Hematopoietic multipotent progenitor cell treated with erythropoietin and hydrocortisone succinate and interleukin-3 and kit ligand, for 8 days (in vitro differentiated cells): ENCODE measurements around the gene PITPNC1.
"Not testable (repeated sequence)": the region's sequence is repeated elsewhere in the genome, so short reads cannot be mapped to it uniquely, and the experiment has no call there.

Source experiments
- DNase-seq: peaks from one replicate; pipeline ENCODE4 v3.0.0-alpha.2; 2015

Gene PITPNC1

DNA sequence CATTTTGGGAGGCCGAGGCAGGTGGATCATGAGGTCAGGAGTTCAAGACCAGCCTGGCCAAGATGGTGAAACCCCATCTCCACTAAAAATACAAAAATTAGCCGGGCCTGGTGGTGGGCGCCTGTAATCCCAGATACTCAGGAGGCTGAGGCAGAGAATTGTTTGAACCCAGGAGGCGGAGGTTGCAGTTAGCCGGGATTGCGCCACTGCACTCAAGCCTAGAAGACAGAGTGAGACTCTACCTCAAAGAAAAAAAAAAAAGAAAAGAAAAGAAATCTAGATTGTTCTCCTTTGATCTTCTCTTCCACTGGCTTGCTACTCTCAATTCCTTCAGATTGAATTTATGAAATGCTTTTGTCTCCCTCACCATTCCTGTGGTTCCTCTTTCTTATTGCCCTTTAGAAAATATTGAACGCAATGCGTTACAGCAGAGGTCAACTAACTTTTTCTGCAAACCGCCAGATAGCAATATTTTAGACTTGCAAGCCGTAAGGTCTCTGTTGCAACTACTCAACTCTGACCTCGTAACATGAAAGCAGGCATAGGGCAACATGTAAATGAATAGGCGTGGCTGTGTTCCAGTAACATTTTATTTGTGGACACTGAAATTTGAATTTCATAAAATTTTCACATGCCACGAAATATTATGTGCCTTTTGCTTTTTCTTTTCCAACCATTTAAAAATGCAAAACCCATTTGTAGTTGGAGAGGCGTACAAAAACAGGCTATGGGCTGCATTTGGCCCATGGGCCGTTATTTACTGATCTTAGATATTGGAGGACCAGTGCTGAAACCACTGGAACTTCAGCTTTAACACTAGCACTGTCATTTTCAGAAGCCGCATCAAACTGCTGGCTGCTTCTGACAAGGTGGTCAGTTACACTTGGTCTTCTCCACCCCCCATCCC lies 24.8 kb downstream of the PITPNC1 start:
- DNase-seq: no peak

DNA sequence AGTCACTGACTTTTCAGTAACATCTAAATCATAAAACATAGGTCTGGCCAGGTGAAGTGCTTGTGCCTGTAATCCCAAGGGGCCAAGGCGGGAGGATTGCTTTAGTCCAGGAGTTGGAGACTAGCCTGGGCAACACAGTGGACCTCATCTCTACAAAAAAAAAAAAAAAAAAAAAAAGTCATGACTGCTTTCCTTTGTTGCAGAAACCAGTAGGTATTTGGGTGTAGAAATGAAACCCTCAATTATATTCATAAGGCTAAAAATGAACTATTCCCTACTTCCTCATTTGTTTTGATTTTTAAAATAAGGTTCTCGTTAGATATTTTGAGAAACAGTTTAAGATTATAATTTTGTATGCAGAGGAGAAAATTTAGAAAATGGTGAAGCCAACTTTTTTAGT lies 26.0 kb downstream of the PITPNC1 start:
- no peak for DNase-seq

DNA sequence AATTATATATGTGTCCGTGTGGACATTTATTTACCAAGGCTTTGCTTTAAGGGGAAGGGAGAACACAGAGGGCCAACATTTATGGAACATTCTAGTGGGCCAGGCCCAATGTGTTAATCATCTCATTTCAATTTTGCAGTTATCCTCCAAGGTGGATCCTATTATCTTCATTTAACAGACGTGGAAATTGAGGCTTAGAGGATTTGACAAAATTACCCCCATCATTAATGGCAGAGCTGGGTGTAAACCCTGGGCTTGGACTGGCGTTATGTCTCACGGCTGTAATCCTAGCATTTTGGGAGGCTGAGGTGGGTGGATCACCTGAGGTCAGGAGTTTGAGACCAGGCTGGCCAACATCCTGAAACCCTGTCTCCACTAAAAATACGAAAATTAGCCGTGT lies 26.4 kb downstream of the PITPNC1 start:
- no peak for DNase-seq

DNA sequence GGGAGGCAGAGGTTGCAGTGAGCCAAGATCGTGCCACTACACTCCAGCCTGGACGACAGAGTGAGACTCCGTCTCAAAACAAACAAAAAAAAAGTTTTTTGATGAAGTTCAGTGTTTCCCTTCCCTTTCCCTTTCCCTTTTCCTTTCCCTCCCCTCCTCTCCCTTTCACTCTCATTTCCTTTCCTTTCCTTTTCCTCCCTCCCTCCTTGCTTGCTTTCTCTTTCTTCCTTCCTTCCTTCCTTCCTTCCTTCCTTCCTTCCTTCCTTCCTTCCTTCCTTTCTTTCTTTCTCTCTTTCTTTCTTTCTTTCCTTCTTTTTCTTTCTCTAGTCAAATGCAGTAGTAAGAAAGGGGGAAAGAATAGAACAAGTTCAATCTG lies 31.4 kb downstream of the PITPNC1 start:
- DNase-seq: not testable (repeated sequence)

DNA sequence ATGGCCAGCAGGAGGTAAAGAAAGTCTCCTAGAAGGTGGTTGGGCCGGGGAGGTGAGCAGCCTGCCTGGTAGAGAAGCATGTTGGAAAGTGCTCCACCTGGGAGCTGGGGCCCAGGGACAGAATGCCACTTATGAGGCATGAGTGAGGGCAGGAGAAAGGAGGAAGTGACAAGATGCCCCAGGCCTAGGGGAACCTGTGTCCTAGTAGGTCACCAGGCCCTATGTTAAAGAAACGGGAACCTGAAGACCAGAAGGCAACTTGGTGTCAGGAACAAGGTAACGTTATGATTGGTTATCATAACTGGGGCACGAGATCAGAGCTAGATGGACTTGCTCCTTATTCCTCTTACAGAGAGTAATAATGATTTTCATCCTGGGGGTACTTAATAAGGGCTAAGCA lies 34.3 kb downstream of the PITPNC1 start:
- no peak for DNase-seq

DNA sequence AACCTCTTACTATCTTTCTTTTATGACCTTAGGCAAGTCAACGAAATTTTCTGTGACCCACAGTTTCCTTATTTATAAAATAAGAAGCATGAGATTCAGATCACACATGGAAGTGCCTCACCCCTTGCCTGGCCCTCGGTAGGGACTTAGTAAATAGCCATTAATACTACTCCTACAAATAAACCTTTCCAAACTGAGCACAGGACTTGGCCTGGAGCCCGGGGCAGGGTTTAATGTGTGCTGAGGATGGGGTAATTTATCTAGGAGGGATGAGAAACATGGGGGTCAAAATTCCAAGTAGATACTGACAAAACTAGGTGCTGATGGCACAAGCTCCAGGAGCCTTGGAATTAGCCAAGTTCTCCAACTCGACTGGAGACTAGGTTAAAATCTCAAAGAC lies 35.0 kb downstream of the PITPNC1 start:
- no peak for DNase-seq

DNA sequence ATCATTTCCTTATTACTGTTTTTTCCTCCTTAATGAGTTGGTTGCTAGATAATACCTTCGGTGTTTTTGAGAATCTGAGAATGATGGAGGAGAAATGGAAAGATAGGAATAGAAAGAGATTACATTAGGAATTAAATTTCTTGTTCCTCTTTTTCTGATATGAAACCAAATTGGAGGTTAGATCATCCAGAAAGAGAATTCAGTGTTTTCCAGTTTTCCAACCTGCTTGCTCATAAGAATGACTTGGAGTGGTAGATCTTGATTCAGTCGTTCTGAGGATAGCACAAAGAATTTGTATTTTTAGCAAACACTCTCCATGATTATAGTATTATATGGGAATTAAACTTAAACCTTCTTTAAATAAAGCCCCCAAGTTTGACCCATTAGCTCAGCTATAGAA lies 35.9 kb downstream of the PITPNC1 start:
- DNase-seq: no peak

DNA sequence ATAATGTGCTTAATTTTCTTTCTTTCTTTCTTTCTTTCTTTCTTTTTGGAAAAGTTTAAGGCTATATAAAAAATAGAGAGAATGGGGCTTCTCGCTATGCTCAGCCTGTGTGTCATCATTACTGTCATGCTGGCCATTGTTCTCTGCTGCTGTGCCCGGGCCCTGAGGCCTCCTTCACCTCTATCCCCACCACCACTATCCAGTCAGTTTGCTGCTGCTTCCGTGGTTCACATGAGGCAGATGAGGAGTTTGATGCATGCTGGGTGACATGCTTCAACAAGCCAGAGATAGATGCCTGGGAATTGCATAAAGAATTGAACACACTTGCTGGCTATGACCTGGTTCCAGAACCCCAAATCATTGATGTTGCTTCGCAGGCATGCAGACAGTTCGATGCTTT lies 36.3 kb downstream of the PITPNC1 start:
- DNase-seq: no peak

DNA sequence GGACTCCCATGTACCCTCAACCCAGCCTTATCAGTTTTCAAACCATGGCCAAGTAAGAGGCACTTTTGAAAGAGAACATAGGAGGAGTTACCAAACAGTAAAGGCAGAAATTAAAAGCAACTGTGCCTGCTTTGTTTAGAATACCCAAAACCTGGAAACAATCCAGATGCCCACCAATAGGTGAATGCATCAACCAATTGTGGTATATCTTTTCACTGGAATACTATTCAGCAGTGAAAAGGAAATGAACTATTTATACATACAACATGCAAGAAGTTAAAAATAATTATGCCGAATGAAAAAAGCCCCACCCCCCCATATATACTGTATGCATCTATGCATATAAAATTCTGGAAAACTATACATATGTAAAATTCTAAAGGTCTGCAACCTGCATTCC lies 37.0 kb downstream of the PITPNC1 start:
- no peak for DNase-seq

DNA sequence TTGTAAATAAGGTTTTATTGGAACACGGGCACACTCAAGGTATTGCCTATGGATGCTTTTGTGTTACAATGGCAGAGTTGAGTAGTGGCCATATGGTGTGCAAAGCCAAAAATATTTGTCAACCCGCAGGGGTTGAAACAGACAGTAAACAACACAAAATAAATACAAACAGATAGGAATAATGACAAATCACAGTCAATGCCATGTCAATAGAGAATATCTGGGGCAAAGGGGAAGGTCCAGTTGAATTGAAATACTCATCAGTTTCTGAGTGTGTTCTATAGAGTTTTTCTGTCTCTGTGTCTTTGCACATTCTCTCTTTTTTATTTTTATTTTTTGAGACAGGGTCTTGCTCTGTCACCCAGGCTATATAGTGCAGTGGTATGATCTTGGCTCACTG lies 37.5 kb downstream of the PITPNC1 start:
- no peak for DNase-seq

DNA sequence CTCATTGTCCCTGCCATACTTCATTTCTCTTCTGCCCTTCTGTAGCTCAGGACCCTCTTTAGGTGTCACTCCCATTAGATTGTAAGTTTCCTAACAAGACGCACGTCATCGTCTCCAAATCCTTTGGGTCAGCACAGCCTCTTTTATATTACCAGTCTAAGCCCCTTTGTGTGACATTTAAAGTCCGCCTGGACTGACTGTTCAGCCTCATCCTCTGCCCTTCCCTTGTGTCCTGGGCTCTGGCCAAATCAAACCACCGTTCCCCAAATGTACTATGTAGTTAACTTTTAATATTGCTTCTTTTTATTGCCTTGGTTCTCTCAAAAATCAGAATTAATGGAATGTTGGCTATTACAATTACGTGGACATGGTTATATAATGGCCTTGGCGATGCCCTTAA lies 38.2 kb downstream of the PITPNC1 start:
- no peak for DNase-seq

DNA sequence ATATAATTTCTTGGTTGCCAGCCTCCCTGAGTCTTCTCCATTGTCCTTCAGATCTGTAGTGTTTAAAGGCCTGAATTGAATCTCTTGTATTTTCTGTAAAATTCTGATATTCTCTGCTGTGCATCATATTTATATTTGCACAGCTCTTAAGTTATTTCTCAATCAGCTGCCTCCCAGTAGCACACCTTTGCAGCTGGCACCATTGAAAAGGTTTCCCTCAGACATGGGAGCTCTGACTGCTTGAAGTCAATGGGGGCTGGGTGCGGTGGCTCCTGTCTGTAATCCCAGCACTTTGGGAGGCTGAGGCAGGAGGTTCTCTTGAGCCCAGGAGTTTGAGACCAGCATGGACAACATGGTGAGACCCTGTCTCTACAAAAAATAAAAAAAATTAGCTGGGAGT lies 40.4 kb downstream of the PITPNC1 start:
- no peak for DNase-seq

DNA sequence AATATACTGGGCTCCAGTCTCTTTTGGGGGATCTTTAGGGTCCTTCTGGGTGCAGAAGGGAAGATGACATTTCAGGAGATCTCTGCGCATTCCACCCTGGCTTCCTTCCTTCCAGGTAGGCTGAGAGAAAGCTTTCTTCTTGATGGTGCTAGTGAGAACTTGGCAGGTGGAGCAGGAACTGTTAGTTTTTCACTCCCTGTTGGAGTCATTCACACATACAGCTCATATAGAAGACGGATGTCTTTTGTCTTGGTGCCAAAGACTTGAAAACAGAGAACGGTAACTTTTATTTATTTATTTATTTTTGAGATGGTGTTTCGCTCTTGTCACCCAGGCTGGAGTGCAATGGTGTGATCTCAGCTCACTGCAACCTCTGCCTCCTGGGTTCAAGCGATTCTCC lies 43.9 kb downstream of the PITPNC1 start:
- no peak for DNase-seq

DNA sequence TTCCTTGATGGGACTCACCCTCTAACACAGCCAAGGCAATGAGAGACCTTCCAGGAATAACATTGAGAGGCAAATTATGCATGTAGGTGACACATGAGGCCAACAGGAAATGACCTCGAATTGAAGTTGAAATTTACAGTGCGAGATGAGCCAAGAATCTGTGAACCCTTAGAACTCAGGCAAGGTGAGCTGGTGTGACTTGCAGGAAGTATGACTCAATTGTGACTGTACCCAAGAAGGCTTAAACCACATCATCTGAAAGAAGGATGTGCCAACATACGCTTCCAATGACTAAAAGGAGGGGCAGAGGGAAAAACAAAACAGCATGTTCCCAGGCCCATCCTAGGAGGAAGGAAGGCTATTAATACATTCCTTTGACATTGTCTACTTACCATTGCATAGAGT lies 44.8 kb downstream of the PITPNC1 start:
- no peak for DNase-seq

DNA sequence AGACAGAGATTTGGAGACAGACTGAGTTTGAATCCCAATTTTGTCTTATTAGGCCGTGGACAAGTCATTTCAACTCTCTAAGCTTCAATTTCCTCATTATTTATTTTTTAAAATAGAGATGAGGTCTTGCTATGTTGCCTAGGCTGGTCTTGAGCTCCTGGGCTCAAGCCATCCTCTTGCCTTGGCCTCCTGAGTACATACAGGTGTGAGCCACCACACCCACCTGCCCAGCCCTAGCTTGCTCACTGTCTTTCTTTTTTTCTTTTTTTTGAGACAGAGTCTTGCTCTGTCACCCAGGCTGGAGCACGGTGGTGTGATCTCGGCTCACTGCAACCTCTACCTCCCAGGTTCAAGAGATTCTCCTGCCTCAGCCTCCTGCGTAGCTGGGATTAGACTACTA lies 45.2 kb downstream of the PITPNC1 start:
- DNase-seq: not testable (repeated sequence)

DNA sequence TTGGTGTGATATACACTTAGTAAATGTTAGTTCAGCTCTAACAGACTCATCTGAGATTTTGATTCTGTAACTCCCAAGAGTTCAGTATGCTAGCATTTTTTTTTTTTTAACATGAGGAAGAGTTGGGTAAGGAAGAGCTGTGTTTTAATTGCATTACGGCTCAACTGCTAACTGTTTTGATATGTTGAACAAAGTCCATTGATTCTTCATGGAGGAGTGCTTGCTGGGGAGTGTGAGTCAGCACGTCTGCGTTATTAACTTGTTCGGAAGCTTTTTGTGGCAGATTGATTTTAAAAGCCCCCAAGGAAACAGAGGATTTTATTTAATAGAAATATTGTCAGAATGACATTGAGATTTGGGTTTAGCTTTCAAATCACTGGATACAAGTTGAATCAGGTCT lies 45.8 kb downstream of the PITPNC1 start:
- no peak for DNase-seq

DNA sequence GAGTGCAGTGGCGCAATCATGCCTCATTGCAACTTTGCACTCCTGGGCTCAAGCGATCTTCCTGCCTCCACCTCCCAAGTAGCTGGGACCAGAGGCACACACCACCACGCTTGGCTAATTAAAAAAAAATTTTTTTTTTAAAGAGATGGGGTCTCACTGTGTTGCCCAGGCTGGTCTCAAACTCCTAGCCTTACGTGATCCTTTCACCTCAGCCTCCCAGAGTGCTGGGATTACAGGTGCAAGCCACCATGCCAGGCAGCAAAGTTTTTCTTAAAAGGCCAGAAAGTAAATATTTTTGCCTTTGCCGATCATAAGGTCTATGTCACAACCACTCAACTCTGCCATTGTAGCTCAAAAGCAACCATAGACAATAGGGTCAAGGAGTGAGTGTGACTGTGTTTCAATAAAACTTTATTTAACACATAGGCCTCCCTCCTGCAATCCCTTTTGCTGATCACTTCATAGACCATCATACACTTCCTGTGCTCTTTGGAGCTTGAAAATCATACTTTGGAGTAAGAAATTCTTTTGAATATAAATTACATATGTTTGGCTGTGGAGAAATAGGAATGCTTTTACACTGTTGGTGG lies 48.6 kb downstream of the PITPNC1 start:
- no peak for DNase-seq

DNA sequence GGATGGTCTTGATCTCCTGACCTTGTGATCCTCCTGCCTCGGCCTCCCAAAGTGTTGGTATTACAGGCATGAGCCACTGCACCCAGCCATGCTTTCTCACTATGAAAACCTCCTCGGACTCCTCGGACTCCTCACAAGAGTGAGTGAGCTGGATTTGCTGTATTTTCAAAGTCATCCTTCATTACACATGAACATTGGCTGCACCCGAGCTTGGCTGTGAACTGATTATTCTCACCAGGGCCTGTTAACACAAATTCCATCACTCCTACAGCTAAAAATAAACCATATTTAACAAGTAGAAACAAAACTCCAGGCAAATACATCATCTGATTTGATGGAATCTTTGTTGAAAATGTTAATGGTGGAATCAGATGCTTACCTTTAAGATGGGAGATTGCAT lies 50.3 kb downstream of the PITPNC1 start:
- DNase-seq: no peak

DNA sequence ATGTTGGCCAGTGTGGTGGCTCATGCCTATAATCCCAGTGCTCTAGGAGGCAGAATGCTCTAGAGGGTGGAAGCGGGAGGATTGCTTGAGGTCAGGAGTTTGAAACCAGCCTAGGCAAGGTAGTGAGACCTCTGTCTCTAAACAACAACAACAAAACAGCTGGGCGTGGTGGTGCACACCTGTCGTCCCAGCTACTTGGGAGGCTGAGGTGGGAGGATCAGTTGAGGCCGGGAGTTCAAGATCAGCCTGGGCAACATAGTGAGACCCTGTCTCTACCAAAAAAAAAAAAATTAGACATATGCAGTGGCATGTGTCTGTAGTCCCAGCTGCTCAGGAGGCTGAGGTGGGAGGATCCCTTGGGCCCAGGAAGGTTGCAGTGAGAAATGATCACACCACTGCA lies 53.4 kb downstream of the PITPNC1 start:
- not testable (repeated sequence) for DNase-seq

DNA sequence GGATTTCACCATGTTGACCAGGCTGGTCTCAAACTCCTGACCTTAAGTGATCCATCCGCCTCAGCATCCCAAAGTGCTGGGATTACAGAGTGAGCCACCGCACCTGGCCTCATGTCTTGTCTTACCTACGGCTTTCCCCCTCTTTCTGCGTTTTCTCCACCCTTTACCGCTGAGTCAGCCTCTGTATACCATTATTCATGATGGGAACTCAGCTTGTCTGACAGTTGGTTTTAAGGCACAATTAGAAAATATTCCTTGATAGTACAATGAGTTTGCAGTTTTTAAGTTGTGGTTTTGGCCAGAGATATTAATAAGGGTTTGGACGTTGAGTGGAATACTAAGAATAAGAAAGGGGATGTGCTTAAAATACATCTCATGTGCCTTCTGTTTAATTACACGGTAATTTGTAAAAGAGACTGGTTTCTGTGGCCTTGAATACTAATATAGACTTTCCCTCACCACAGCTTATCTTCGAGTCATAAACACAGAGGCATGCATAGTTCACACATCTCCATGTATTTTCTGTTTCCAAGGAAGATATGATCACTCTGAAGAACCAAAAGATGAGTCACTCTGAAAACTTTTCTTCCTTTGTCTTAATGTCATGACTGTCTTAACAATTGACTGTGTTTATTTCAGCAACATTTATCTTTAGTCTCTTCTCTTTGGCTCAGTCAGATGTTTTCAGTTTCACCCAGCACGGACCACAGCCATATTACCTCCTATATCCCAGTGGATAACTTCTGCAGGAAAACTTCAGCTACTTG lies 54.4 kb downstream of the PITPNC1 start:
- DNase-seq: peak; percentile 87

DNA sequence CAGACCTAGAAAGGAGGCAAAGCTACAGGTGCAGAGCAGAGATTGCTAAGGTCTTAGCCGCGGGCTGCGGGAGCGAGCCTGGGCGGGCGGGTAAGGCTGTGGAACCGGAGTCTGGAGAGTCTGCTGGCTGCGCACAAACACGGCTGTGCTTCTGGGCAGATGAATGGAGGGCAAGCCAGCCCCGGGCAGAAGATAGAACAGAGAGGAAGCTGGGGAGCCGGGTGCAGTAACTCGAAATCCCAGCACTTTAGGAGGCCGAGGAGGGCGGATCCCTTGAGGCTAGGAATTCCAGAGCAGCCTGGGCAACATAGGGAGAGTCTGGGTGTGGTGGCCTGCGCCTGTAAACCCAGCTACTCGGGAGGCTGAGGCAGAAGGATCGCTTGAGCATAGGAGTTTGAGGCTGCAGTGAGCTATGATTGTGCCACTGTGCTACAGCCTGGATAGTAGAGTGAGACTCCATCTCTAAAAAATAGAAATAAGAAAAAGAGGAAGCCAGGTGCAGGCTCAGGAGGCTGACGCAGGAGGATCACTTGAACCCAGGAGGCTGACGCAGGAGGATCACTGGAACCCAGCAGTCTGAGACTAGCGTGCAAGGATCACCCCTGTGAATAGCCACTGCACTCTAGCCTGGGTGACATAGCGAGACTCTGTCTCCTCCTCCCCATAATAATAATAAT lies 56.3 kb downstream of the PITPNC1 start:
- no peak for DNase-seq

DNA sequence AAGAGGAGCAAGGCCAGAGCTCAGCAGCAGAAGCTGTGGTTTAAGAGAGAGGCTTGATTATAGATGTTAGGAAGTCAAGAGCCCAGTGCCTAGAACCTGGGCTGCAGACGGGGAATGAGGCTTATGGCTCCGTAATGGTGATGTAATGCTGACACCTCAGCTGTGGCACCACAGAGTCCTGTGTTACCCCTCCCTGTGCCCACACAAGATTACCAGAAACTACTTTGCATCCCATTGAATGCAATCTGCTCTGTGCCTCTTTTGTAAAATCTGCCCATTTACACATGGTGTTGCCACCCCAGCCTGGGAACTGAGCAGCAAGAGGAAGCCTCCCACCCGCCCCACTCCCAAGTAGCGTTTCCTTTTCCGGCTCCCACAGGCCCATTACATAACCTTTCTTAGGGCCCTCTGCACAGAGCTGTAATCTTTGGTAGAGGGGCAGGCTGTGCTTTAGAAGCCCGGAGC lies 57.0 kb downstream of the PITPNC1 start:
- DNase-seq: peak; percentile 23

DNA sequence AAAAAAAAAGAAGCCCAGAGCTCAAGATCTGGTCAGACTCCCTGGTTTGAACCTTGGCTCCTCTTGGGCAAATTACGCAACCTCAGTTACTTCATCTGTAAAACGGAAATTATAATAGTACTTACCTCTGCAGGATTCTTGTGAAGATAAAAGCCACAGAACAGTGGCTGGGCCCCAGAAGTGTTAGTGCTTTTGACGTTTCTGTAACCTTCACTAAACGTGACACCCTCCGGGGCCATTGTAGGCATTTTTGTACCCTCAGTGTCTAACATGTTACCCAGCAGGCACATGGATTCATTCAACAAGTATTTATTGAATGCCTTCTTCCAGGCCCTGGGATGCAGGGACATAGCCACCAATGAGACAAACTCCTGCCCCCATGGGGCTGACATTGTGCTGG lies 58.0 kb downstream of the PITPNC1 start:
- DNase-seq: peak; percentile 18
